Ureter (tissue), 1 donor: ENCODE measurements around the gene SLC6A17. TPM values are rescaled to one million over a fixed set of nuclear protein-coding genes. Genes with fewer than 3 reads are reported as not detected.

ENCODE experiments used
- DNase-seq: peaks from one replicate; pipeline ENCODE4 v3.0.0-alpha.2; 2020; ENCODE audit warnings: low spot score
- total RNA-seq: library from RNA; stranded (reverse); gene quantifications from one replicate; pipeline ENCODE4 v1.2.4, GENCODE V29; 2023
- donor health status: DM: yes; HTN: yes; CAD: no.

The SLC6A17 gene
- total RNA-seq, 1 donor from 2014 or later = not detected

GRCh38 chr1:110240476-110241210, 90.3 kb downstream of the SLC6A17 start:
- no peak for DNase-seq

GRCh38 chr1:110241516-110241915, 91.2 kb downstream of the SLC6A17 start:
- no peak for DNase-seq

- no peak for DNase-seq
Measured at GRCh38 chr1:110242062-110242461, 91.8 kb downstream of the SLC6A17 start.

- DNase-seq = no peak
Measured at GRCh38 chr1:110242731-110243130, 92.4 kb downstream of the SLC6A17 start.

- DNase-seq = no peak
Measured at GRCh38 chr1:110243146-110243545, 92.9 kb downstream of the SLC6A17 start.

GRCh38 chr1:110243574-110243973, 93.3 kb downstream of the SLC6A17 start:
- no peak for DNase-seq

GRCh38 chr1:110245876-110246620, 95.8 kb downstream of the SLC6A17 start:
- no peak for DNase-seq

GRCh38 chr1:110248746-110249145, 98.5 kb downstream of the SLC6A17 start:
- no peak for DNase-seq

- no peak for DNase-seq
Measured at GRCh38 chr1:110249256-110249655, 99.0 kb downstream of the SLC6A17 start.

GRCh38 chr1:110250008-110250407, 99.7 kb downstream of the SLC6A17 start:
- no peak for DNase-seq

GRCh38 chr1:110250749-110251148, 100.5 kb downstream of the SLC6A17 start:
- DNase-seq = no peak

Other genes starting within 250 kb of the SLC6A17 start
- gene CSF1, start 239.6 kb upstream of the SLC6A17 start, total RNA-seq = 26.1 TPM
- gene AHCYL1, start 165.7 kb upstream of the SLC6A17 start, total RNA-seq = 71.0 TPM
- gene STRIP1, start 115.9 kb upstream of the SLC6A17 start, total RNA-seq = 41.5 TPM
- gene ALX3, start 79.8 kb upstream of the SLC6A17 start, total RNA-seq = not detected
- not detected for gene UBL4B, start 38.1 kb upstream of the SLC6A17 start, total RNA-seq
- gene KCNC4, start 59.8 kb downstream of the SLC6A17 start, total RNA-seq = 5.2 TPM
- gene RBM15, start 188.9 kb downstream of the SLC6A17 start, total RNA-seq = 26.2 TPM
- gene SLC16A4, start 240.5 kb downstream of the SLC6A17 start, total RNA-seq = 3.3 TPM